Right lobe of liver (tissue), 4 donors: ENCODE data around the gene C10orf95.

Experiments
- POLR2A ChIP-seq: fragments of 450-650 bp; IDR thresholded peaks from one replicate; pipeline ENCODE4 v1.6.1; 2017; ENCODE audit warnings: antibody characterized with exemption, mild to moderate bottlenecking
- TF ChIP-seq, protein P1 (sequence below), 4 donors: fragments of 200-600 bp in 3 of 4; fragments of 450-650 bp in 1 of 4; IDR thresholded peaks; one replicate each; pipeline versions ENCODE4 v1.5.1 to v1.8.0; 2016 to 2022; ENCODE audit warnings: antibody characterized with exemption in 4 of 4, mild to moderate bottlenecking in 2 of 4
- donor health status: DM: no; HTN: no; CAD: no.
- donor health status: DM: no; HTN: no; CAD: no.
- donor health status: DM: no; HTN: yes; CAD: no.

- TF ChIP-seq, protein P1, sequence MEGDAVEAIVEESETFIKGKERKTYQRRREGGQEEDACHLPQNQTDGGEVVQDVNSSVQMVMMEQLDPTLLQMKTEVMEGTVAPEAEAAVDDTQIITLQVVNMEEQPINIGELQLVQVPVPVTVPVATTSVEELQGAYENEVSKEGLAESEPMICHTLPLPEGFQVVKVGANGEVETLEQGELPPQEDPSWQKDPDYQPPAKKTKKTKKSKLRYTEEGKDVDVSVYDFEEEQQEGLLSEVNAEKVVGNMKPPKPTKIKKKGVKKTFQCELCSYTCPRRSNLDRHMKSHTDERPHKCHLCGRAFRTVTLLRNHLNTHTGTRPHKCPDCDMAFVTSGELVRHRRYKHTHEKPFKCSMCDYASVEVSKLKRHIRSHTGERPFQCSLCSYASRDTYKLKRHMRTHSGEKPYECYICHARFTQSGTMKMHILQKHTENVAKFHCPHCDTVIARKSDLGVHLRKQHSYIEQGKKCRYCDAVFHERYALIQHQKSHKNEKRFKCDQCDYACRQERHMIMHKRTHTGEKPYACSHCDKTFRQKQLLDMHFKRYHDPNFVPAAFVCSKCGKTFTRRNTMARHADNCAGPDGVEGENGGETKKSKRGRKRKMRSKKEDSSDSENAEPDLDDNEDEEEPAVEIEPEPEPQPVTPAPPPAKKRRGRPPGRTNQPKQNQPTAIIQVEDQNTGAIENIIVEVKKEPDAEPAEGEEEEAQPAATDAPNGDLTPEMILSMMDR (IDR thresholded peaks at IDR 0.05), result no peak
- no peak for TF ChIP-seq POLR2A
These were observed 45.7 kb downstream of the C10orf95 start for GRCh38 chr10:102405632-102406031.
